GM10266 (cell line): Measurements from ENCODE around the gene SPHK1.

Experiments
- DNase-seq: peaks from one replicate; pipeline ENCODE4 v3.0.0; 2012; ENCODE audit errors: extremely low spot score
- CTCF ChIP-seq: IDR thresholded peaks from 2 replicates; pipeline ENCODE4 v1.5.1; 2012; ENCODE audit warnings: mild to moderate bottlenecking, low read depth; ENCODE audit not compliant: control insufficient read depth, insufficient read depth; ENCODE audit errors: missing control alignments

The SPHK1 gene

GRCh38 chr17:76414334-76415295, 30.2 kb downstream of the SPHK1 start:
- no peak for DNase-seq
- TF ChIP-seq CTCF: no peak

GRCh38 chr17:76415786-76416185, 31.4 kb downstream of the SPHK1 start:
- no peak for TF ChIP-seq CTCF
- no peak for DNase-seq

GRCh38 chr17:76416457-76416856, 32.0 kb downstream of the SPHK1 start:
- DNase-seq: no peak
- TF ChIP-seq CTCF: no peak

- no peak for DNase-seq
- no peak for TF ChIP-seq CTCF
These were observed 32.5 kb downstream of the SPHK1 start for GRCh38 chr17:76416899-76417298.

GRCh38 chr17:76417499-76418143, 33.2 kb downstream of the SPHK1 start:
- no peak for DNase-seq
- no peak for TF ChIP-seq CTCF

GRCh38 chr17:76419576-76420260, 35.3 kb downstream of the SPHK1 start:
- TF ChIP-seq CTCF: no peak
- DNase-seq: no peak
